Activated naive CD8-positive, alpha-beta T cell treated with anti-CD3 and anti-CD28 coated beads for 36 hours (primary cell): Measurements from ENCODE around the gene RBM44. TPM values are rescaled to one million over a fixed set of nuclear protein-coding genes. Genes with fewer than 3 reads are reported as not detected.

Experiments used
- DNase-seq: peaks from one replicate; pipeline ENCODE4 v3.0.0; 2021
- H3K27ac Mint-ChIP-seq: one replicate; pipeline ENCODE4 v1.8.0; 2022; ENCODE audit warnings: mild to moderate bottlenecking, moderate library complexity, mixed read lengths
- H3K27me3 Mint-ChIP-seq: one replicate; pipeline ENCODE4 v1.8.0; 2022; ENCODE audit warnings: mild to moderate bottlenecking, mixed read lengths
- H3K36me3 Mint-ChIP-seq: one replicate; pipeline ENCODE4 v1.8.0; 2021; ENCODE audit warnings: mild to moderate bottlenecking, mixed read lengths
- H3K4me1 Mint-ChIP-seq: one replicate; pipeline ENCODE4 v1.8.0; 2021; ENCODE audit warnings: mixed read lengths
- H3K4me3 Mint-ChIP-seq: one replicate; pipeline ENCODE4 v1.8.0; 2022; ENCODE audit warnings: mild to moderate bottlenecking, moderate library complexity, mixed read lengths
- H3K9me3 Mint-ChIP-seq: one replicate; pipeline ENCODE4 v1.8.0; 2022; ENCODE audit warnings: mixed read lengths
- total RNA-seq, 2 experiments: library from RNA; stranded (reverse); gene quantifications; one replicate each; pipeline ENCODE4 v1.2.3, GENCODE V29; 2021

The RBM44 gene
- total RNA-seq, 2 experiments from 2014 or later: 0.46 to 0.47 TPM

- no peak for DNase-seq
- peaks cover under 1% of the 10 kb centered on the region for H3K27me3 Mint-ChIP-seq
- H3K9me3 Mint-ChIP-seq: no peaks in the 10 kb centered on the region
- H3K36me3 Mint-ChIP-seq: no peaks in the 10 kb centered on the region
- peaks cover 3% of the 10 kb centered on the region for H3K4me1 Mint-ChIP-seq
- H3K27ac Mint-ChIP-seq: no peak overlapping the region
- H3K4me3 Mint-ChIP-seq: no peak overlapping the region
Measured at GRCh38 chr2:237878321-237879057, 79.9 kb downstream of the RBM44 start.

DNA sequence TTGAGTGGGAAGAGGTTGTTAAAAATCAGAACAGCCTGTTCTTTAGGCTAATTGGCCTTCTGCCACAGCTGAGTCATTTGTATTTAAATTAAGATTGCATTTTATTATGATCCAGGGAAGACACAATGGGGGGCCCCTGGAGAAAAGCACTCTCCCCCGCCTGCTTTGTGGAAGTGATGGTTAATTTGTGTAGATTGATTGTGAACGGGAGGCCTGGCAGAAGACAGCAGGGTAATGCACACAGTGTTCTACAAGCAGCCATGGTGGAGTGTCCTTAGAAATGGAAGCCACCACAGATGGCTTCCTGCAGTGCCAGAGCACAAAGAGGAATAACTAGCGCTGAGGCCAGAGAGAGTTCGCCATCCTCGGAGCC is 80.5 kb downstream of the RBM44 start:
- Mint-ChIP-seq H3K27me3 (no peaks in the 10 kb centered on the region), H3K4me3 (no peak overlapping the region), H3K4me1 (no peaks in the 10 kb centered on the region), H3K9me3 (no peaks in the 10 kb centered on the region), H3K36me3 (no peaks in the 10 kb centered on the region), H3K27ac (no peak overlapping the region)
- no peak for DNase-seq

- H3K27me3 Mint-ChIP-seq: no peaks in the 10 kb centered on the region
- no peak for DNase-seq
- no peaks in the 10 kb centered on the region for H3K36me3 Mint-ChIP-seq
- H3K4me3 Mint-ChIP-seq: no peak overlapping the region
- no peaks in the 10 kb centered on the region for H3K4me1 Mint-ChIP-seq
- H3K9me3 Mint-ChIP-seq: no peaks in the 10 kb centered on the region
- no peak overlapping the region for H3K27ac Mint-ChIP-seq
Measured at GRCh38 chr2:237879991-237880560, 81.5 kb downstream of the RBM44 start.

GRCh38 chr2:237882510-237883481 is 84.2 kb downstream of the RBM44 start:
- H3K36me3 Mint-ChIP-seq: no peaks in the 10 kb centered on the region
- no peak overlapping the region for H3K4me3 Mint-ChIP-seq
- H3K27me3 Mint-ChIP-seq: no peaks in the 10 kb centered on the region
- no peaks in the 10 kb centered on the region for H3K4me1 Mint-ChIP-seq
- H3K27ac Mint-ChIP-seq: no peak overlapping the region
- H3K9me3 Mint-ChIP-seq: no peaks in the 10 kb centered on the region
- no peak for DNase-seq

- Mint-ChIP-seq H3K9me3 (no peaks in the 10 kb centered on the region), H3K36me3 (no peaks in the 10 kb centered on the region), H3K27ac (no peak overlapping the region), H3K4me3 (no peak overlapping the region), H3K4me1 (no peaks in the 10 kb centered on the region), H3K27me3 (no peaks in the 10 kb centered on the region)
- no peak for DNase-seq
Measured at GRCh38 chr2:237883951-237884446, 85.4 kb downstream of the RBM44 start.

GRCh38 chr2:237884681-237885080 is 86.1 kb downstream of the RBM44 start:
- Mint-ChIP-seq H3K4me3 (no peak overlapping the region), H3K4me1 (no peaks in the 10 kb centered on the region), H3K27me3 (no peaks in the 10 kb centered on the region), H3K36me3 (no peaks in the 10 kb centered on the region), H3K9me3 (no peaks in the 10 kb centered on the region), H3K27ac (no peak overlapping the region)
- DNase-seq: no peak

- Mint-ChIP-seq H3K4me3 (no peak overlapping the region), H3K36me3 (no peaks in the 10 kb centered on the region), H3K4me1 (no peaks in the 10 kb centered on the region), H3K9me3 (no peaks in the 10 kb centered on the region), H3K27me3 (no peaks in the 10 kb centered on the region), H3K27ac (no peak overlapping the region)
- no peak for DNase-seq
Measured at GRCh38 chr2:237885111-237885930, 86.7 kb downstream of the RBM44 start.

DNA sequence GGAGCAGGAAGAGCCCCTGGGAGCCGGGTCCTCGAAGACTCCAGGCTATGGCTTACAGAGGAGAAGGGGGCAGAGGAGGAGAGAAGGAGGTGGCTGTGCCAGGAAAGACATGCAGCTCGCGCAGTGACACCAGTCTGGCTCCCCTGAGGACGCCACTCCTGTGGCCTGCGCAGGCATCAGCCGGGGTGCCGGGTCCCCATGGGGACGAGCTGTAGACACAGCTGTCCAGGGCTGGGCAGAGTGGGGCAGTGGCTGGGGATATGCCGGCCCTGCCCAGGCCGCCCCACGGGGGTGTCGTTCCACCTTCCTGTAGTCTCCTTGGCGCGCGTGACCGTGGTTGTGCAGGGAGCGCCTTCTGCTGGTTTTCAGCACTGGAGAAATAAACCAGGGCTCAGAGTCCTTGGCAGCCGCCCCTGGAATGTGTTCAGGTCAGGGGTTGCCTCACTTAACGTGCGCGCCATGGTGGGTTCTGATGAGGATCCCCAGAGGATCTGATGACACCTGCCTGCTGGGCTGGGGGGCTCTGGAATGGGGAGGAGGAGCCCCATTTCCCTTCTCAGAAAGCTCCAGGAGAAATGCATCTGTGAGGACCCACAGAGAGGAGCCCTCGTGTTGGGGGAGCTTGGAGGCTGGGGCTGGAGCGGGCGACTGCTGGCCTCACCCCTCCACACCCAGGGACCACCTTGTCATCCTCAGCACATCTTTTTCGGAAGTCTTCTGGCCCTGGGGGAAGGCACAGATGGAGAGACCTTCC is 87.5 kb downstream of the RBM44 start:
- Mint-ChIP-seq H3K27ac (no peak overlapping the region), H3K36me3 (no peaks in the 10 kb centered on the region), H3K4me1 (peaks cover 4% of the 10 kb centered on the region), H3K9me3 (no peaks in the 10 kb centered on the region), H3K27me3 (no peaks in the 10 kb centered on the region), H3K4me3 (no peak overlapping the region)
- DNase-seq: no peak

DNA sequence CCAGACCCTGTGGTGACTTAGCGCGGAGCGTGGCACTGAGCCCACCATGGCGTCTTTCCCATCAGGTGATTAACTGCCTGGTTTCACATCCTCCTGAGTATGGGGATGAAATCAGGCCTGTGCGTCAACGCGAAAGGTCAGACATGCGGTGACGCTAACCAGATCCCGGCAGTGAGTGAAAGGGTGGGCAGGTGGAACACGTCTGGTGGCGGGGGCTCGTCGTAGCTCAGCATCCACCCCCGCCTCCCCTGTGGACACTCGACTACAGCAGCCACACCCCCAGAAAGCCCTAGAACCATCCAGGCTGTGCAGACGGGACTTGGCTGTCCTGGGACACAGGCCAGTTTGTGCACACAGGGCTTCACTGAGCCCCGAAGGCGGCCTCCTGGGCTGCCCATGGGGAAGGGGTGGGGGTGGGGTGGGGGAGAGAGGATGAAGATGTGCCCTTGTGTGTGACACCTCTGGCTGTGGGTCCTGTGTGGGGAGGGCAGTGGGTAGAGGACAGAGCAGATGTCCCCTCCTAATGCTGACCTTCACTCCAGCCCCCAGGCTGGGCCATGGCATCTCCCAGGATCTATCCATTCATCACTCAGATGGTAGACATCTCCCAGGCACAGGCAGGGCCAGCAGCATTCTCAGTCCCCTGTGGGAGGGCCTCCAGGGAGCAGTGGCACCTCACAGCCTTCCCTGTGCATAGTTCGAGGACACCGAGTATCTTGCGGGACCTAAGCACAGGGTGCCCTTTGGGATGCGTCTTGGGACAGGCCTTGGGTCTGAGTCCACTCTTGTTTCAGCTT is 88.3 kb downstream of the RBM44 start:
- no peak for DNase-seq
- Mint-ChIP-seq H3K27ac (no peak overlapping the region), H3K36me3 (no peaks in the 10 kb centered on the region), H3K27me3 (no peaks in the 10 kb centered on the region), H3K9me3 (no peaks in the 10 kb centered on the region), H3K4me3 (no peak overlapping the region), H3K4me1 (peaks cover 4% of the 10 kb centered on the region)

GRCh38 chr2:237888389-237888788 is 89.8 kb downstream of the RBM44 start:
- H3K27me3 Mint-ChIP-seq: no peaks in the 10 kb centered on the region
- DNase-seq: no peak
- no peaks in the 10 kb centered on the region for H3K9me3 Mint-ChIP-seq
- H3K36me3 Mint-ChIP-seq: no peaks in the 10 kb centered on the region
- H3K4me1 Mint-ChIP-seq: peaks cover 4% of the 10 kb centered on the region
- no peak overlapping the region for H3K4me3 Mint-ChIP-seq
- no peak overlapping the region for H3K27ac Mint-ChIP-seq

DNA sequence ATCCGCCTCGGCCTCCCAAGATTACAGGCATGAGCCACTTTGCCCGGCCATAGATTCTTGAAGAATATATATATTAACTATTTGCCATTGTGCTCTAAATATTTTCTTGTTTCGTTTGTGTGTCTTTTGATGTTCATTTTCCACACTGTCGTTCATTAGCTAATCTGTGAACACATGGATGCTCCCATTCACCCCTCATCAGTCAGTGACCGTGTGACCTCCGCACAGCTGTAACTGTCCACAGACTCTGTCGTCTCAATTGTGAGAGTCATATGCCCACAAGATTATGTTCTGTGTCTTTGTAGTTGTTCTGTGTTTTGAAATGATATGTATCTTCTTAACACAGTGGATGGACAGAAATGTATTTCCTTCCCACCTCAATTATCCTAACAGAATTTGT is 90.4 kb downstream of the RBM44 start:
- no peaks in the 10 kb centered on the region for H3K27me3 Mint-ChIP-seq
- DNase-seq: no peak

GRCh38 chr2:237889811-237890210 is 91.2 kb downstream of the RBM44 start:
- Mint-ChIP-seq H3K9me3 (no peaks in the 10 kb centered on the region), H3K27me3 (no peaks in the 10 kb centered on the region), H3K4me1 (peaks cover 4% of the 10 kb centered on the region), H3K4me3 (no peak overlapping the region), H3K27ac (no peak overlapping the region), H3K36me3 (no peaks in the 10 kb centered on the region)
- no peak for DNase-seq

More for the DNA sequence above, 90.4 kb downstream of the RBM44 start:
- H3K4me1 Mint-ChIP-seq: peaks cover 4% of the 10 kb centered on the region
- H3K9me3 Mint-ChIP-seq: no peaks in the 10 kb centered on the region
- no peak overlapping the region for H3K27ac Mint-ChIP-seq
- H3K36me3 Mint-ChIP-seq: no peaks in the 10 kb centered on the region
- no peak overlapping the region for H3K4me3 Mint-ChIP-seq
